HG02798 (cell line): ENCODE data around the gene MEPCE.
A peak's percentile ranks its signal among the peaks of the same experiment; 100 is the strongest.

Experiments used
- ATAC-seq: cut with Tn5 transposase; IDR thresholded peaks from one replicate; pipeline ENCODE4 v1.9.1; 2021; ENCODE audit warnings: mild to moderate bottlenecking; ENCODE audit not compliant: unreplicated experiment, poor library complexity

Gene MEPCE

GRCh38 chr7:100481466-100481865, 51.8 kb downstream of the MEPCE start:
- ATAC-seq = no peak

DNA sequence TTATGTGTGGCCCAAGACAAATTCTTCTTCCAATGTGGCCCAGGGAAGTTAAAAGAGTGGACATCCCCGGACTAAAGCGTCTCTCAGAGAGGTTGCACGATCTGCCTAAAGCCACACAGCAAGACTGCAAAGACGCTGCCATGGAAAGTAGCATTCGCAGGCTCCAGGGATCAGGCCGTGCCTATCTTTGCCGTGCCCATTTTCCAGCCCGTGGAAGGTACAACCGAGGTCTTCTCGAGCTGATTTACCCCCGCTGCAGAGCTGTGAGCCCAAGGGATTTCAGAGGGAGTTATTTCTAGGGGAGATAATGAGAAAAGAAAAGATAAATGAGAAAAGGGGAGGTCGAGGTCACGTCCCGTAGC, 53.1 kb downstream of the MEPCE start:
- ATAC-seq = no peak

DNA sequence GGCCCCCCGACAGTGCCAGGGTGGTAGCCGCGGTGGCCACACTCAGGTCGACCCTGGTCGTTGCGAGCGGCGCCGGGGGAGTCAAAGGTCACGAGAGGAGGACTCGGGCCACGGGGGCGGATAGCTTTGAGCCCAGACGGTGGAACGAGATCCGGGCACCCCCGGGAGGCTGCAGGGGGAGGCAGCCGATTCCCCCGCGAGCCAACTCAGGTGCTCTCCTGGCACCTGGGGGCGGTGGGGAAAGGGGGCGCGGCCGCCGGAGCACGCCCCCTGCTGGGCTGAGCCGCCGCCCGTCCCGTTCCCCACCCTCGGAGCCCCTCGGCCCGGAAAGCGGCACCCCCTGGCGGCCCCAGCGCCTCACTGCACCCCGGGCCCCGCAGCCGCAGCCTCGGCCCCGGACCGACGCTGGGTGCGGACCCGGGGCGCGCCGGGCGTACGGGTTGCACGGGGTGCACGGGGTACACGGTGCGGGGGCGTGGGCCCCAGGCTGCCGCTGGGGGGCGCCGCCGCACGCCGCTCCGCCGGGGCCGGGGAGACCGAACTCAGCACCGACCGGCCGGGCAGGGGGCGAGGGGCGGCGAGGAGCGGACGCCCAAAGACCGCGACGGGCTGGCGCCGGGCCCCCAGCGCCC, 53.6 kb downstream of the MEPCE start:
- ATAC-seq = peak; percentile 66
